NCI-H1930 (cell line): Measurements from ENCODE around the gene SPRR5.

Source experiments
- DNase-seq, 2 experiments: peaks; one replicate each; lab custom pipeline; 2025; lab: John Stamatoyannopoulos, UW

The SPRR5 gene

DNA sequence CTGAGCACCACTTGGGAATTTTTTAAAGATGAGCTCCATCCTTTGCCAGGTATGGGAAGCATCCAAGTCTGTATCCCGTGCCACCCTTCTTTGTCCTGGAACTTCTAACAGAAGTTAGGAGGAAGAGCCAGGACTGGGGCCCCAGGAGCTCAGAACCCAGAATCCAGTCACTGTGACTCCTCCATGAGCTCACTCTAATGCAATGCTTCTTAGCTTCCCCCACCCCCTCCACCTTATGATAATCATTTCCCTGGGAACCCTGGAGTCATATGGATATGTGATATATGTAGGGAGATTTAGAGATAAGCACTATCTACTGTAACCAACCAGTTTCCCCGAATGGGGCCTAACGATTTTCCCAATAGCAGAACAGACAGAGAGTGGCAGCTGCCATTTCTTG, 758 bp upstream of the SPRR5 start:
- no peak for DNase-seq

DNA sequence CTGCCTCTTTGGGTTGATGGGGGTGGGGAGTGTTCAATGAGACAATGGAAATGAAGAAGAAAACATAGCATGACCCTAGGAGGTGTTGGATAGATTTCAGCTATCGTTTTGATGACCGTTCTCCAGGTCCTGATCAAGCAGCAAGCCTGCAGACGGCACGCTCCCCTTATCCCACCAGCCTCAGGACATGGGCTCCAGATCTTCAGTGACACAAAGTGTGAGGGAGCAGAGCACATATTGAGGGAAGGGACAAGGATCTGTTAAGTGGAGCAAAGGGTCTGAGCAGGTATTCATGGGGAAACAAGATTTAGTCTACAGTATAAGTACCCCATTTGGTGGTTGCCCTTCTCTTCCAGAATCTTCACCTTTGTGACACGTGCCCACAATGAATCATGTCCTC, 4.7 kb downstream of the SPRR5 start:
- no peak for DNase-seq

DNA sequence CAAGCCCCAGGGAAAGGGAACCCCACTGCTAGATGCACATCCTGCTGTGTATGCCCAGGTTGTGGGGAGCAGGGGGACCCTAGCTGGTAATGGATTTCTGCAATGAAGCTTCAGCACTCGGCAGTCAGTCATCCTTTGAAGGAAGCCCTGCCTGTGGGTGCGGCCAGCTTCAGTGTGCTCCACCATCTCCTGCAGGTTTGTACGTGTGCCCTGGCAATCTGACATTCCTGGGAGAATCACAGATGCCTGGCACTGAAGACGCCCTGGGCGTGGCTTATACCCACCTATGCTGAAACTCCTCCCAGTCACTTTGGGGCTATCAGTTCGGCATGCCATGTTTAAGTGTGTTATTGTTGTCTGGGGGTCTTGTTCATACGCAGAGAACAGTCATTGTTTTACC, 6.8 kb downstream of the SPRR5 start:
- no peak for DNase-seq

DNA sequence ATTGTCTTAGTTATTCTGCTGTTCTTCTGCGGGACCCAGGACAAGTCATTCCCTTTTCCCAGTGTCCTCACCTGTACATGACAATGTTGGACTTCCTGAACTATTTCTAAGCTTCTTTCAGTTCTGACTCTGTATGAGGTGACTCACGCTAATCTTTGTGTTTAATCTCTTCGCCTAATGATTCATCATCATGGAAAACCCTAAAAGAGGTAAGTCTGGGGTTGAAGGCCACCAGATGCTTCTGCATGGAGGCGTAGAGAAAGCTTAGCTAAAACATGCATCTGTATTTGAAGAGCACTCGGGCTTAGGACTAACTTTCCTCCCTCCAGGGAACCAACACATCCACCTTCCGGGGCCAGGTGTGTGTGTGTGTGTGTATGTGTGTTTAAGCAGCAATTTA, 7.4 kb downstream of the SPRR5 start:
- DNase-seq = no peak

DNA sequence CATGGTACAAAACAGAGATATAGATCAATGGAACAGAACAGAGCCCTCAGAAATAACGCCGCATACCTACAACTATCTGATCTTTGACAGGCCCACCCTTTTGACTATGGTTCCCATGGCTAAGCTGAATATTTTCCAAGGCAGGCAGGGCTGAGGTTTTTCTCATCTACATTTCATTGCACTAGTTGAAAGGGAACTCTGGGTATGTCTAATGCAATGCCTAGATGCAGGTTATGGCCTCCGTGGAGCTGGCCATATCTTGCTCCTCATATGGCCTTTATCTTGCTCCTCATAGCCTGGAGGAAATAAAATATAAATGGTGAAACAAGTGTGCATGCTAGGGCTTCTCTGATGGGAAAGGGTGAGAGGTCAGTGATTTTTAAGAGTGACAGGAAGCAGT, 10.6 kb downstream of the SPRR5 start:
- no peak for DNase-seq

DNA sequence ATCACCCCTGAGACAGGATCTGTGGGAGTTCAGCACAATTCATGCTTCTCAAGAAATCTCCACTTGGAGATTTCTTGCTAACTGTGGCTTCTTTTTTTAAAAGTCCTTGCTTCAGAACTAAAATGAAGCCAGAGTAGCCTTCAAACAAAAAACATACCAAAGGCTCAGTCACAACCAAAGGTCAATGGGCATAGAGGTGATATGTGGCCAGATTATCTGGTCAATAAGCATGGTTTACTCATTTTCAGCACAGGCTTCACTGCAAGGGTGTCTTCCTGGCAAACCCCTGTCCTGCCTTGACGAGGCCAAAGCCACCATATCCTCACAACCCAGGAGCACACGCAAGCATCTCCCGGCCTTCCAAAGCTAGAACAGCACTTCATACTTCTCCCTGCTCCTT, 12.3 kb downstream of the SPRR5 start:
- DNase-seq = no peak

DNA sequence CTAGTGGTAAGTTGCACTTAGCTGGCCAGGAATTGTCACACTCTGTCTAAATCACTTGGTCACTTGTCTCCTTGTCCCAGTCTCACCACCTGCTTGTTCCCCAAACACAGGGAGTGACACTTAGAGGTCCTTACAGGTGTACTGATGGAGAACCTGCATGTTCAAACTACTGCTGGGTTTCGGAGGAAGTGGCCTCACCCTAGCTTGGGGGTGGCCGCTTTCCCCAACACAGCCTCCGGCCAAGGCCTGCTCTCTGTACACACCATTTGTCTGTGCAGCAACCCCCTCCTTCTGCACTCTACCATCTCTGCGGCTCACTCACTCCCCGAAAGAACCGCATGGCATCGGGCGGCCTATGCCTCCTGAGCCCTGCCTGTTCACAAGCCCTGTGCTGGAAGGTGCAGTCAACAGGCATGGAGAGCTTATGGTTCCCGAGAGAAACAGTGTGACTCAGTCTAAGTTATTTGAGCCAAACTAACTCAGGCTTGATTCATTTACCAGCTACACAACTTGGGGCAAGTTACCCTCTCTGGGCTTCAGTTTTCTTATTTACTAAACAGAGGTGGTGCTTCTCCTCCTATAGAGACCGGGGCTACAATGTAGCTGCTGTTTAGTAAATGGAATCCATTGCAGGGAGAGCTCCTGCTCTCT, 12.9 kb downstream of the SPRR5 start:
- no peak for DNase-seq

DNA sequence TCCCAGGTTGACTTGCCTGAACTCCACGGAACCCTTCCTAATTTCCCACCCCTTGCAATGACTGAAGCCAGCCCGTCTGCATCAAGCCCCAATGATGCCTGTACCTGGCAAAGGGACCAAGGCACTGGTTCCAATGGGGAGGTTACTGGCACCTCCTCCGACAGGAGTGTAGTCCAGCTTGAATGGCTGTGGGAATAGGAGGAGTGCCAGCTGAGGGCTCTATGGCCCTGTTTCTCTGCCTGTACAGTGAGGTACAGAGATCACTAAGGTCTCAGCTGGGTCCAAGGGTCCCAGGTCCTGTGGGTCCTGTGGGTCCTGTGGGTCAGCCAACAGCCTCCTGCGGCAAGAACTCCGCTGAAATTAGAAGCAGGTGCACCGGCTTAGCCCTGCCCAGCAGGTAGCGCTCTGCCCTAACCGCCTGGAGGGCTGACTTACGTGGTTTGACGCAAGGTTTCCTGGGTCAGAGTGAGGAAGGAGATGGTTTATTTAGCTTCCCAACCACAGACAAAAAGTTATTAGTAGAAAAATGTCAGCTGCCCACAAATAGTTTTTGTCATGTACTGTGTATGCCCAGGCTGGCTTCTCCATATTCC, 13.5 kb downstream of the SPRR5 start:
- peak in 1 of 2 experiments; percentile 19 for DNase-seq

DNA sequence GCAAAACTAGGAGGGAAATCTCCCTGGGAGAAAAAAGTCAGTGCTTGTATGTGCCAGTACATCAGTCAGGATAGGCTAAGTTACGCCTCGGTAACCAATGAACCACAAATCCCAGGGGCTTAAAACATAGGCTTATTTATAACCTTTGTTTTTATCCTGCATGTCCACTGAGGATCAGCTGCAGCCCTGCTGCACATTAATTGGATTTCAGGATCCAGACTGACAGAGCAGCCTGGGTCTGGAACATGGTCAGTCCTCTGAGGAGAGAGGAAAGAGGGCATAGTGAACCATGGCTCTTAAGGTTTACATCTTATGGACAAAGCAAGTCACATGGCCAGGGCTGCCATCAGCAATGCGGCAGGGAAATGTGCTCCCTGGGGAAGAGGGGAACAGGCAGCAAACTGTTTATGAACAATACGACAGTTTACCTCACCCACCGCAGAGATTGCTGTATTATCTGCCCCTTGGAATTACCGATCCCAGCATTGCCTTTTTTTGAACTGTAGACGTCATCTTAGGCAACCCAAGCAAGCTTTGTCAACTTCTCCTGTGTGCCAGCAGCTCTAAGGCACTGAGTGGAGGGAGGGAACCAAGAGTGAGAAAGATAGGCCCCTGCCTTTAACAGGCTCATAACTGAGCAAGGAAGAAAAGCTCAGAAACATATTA, 14.4 kb downstream of the SPRR5 start:
- no peak for DNase-seq

DNA sequence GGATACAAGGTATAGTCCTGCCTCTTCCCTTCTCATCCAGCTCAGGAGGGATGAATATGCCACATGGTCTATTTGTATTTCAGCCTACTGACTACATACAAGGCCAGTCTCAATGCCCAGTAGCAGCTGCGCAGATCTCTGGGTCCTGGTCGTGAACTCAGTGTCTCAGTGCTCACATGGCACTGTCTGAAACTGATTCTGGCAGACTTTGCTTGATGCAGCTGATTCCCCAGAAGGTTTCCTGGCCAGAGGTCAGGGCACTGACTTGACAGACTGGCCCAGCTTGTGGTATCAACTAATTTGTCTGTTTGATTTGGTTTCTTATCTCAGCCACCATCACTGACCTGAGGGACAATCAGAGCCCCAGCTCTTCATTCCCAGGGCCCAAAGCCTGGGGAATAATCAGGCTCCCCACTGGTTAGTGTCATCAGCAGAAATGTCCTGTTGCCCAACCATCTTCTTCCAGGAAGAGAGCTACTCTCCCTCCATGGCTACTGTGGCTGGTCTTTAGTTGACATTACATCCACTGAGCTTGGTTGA, 15.9 kb downstream of the SPRR5 start:
- DNase-seq = no peak

DNA sequence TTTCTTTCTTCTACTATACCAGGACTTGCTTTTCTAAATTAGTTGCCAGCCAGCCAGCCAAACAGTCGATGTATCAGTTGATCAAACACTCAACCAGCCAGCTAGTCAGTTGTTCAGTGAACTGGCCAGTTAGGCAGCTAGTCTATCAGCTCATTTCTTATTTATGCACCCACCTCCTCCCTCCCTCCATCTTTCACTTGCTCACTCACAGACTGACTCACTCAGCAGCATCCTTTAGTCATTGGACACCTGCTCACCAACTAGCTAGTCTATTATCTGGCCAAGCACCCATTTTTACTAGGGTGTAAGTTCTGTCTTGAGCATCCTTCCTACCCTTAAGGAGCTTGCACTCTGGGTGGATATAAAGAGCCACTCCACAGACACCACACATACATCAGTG, 17.5 kb downstream of the SPRR5 start:
- no peak for DNase-seq

DNA sequence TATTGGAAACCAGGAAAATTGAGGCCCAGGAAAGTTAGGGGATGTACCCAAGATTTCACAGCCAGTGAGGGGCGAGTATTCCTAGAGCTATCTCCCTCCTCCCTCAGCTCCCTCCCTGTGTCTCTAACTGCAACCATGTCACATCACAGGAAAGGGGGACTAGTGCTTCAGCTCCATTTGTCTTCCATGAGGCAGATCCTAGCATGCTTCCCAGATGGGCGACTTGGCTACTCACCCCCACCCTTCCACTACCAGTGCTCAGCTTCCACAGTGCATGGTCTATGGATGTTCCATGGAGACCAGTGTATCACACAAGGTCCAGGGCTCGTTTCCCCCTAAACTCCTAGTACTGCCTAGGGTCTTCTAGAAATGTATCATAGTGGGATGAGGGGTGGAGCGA, 18.8 kb downstream of the SPRR5 start:
- DNase-seq = no peak

DNA sequence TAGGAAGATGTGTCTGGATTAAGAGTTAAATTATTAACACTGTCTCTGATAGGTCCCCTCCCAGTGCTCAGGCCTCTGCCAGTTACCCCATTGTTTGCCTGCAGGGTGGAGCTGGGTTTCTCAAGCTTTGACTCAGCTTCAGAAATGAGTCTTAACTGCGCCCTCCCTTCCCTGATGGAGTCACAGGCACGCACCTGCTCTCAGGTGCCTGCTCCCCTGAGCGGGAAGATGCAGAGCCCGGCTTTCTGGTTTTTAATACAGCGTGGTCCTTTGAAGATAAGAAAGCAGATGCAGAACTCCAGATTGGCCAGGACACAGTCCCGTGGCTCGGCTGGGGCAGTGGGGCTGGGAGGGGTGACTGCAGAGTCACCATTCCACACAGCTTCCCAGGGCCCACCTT, 20.2 kb downstream of the SPRR5 start:
- no peak for DNase-seq

DNA sequence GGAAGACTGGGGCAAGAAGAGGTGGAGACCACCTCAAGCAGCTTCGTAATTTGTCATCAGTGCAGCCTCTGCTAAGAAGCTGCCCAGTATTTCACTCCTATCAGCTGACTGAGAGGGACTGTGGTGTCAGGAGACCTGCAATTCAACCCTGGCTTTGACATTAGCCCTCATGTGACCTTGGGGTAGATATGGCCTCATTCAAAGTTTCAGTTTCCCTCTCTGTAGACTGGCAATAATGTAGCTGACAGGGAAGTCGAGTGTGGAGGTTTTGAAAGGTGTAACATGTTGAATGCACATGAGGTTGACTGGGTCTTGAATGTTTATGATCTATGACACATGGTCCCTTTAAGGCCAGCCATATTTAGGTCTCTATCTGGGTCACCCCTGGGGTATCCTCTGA, 21.2 kb downstream of the SPRR5 start:
- DNase-seq = no peak

DNA sequence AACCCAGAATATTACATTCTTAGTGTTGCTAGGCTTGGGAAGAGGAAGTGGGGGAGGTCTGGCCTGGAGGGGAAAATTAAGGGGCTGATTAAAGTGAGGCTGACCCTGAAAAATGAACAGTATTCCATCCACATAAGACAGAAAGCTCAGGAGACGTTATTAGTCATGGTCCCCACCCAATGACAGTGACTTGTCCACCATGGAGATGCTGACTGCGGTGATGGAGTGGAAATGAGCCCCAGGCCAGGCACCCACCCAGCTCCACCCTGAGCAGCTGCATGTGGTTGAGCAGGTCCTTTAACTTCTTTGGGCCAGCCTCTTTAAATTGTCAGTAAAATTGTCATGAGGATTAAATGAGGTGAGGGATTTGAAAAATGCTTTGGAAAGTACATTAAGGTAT, 22.0 kb downstream of the SPRR5 start:
- DNase-seq = no peak

DNA sequence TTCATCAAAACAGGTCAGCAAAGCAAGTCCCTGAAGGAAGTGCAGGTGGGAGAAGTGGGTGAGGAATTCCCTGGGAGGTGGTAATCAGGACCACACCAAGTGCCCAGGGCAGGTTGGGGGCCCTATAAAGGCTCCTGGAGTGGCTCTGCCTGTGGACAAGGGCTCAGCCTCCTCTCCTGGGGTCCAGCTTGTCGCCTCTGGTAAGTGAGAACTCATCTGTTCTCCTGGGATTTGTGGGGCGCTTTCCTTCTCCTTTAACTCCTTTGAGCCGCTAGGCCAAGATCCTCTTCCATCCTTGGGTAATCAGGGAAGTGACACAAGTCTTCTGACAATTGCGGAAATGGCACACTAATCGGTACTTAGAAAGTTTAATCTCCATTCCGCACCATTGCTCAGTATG, 23.5 kb downstream of the SPRR5 start, which contains the start of gene SPRR4:
Gene SPRR4 (plus strand): TSS at position 154 of the 400 bp plus-strand sequence. CDS start 1,243 bp downstream, outside the sequence.
- no peak for DNase-seq

DNA sequence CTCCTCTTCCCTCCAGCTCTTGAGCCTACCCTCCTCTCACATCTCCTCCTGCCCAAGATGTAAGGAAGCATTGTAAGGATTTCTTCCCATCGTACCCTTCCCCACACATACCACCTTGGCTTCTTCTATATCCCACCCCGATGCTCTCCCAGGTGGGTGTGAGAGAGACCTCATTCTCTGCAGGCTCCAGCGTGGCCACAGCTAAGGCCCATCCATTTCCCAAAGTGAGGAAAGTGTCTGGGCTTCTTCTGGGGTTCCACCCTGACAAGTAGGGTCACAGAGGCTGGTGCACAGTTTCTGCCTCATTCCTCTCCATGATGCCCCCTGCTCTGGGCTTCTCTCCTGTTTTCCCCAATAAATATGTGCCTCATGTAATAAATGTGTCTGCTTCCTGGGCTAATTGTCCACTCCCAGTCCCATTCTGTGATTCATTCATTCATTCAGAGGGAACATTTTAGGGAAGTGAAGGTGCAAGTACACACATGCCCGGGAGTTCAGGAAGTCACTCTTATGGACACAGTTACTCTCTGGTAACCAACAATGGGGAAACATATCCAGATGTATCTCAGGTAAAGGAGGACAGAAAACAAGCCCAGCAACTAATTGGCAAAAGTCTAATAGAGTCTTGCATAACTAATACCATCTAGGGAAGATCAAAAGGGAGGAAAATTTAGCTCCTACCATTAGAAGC, 25.3 kb downstream of the SPRR5 start:
- no peak for DNase-seq

DNA sequence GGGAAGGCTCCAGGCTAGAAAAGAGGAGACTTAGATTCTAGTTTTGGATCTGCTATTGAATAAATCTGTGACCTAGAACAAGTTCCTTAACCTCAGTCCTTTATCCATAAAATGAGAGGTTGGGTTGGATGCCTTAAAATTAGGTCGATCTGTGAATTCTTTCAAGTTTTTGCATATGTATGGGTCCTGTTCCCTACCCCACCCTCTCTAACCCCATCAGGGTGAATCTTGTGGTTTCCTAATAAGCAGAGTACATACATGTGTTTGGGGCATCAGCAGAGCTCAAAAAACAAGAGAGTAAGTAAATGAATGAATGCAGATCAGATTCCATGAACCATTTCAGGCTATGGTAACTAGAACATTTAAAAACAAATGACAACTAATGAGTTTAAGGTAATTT, 29.7 kb downstream of the SPRR5 start:
- no peak for DNase-seq

DNA sequence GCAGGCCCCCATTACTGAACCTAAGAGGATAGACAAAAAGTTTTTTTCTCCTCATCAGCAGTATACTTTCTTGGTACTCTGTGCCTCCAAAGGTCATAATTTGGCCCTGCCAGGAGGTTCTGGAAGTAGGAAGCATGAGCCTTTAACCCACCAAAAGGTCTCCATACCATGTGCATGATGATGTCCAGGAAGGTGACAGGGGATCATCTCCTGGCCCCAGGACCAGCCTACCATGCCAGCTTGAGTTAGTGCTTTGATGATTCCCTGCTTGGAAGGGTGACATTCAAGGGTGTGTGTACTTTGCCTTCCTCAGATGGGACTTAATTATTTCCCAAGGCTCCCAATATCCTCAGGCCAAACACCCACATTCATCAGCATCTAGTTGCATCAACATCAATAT, 30.6 kb downstream of the SPRR5 start:
- DNase-seq = no peak

DNA sequence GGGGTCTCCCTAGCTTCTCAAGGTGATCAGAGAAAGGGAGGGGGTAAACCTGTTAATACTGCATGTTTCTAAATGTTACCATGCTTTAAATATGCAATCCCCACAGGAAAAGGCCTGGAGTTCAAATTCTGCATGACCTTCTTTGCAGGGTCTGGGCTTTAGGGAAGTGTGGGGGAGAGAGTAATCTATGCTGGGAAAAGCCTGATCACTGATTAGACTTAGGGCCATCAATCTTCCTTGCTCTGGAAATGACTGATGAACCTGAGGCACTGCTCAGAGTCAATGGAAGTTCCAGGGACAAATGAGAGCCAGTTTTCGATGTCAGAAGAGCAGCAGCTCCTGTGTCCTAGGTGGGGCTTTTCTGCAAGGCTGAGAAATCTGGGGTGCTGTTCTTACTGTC, 33.7 kb downstream of the SPRR5 start:
- no peak for DNase-seq

DNA sequence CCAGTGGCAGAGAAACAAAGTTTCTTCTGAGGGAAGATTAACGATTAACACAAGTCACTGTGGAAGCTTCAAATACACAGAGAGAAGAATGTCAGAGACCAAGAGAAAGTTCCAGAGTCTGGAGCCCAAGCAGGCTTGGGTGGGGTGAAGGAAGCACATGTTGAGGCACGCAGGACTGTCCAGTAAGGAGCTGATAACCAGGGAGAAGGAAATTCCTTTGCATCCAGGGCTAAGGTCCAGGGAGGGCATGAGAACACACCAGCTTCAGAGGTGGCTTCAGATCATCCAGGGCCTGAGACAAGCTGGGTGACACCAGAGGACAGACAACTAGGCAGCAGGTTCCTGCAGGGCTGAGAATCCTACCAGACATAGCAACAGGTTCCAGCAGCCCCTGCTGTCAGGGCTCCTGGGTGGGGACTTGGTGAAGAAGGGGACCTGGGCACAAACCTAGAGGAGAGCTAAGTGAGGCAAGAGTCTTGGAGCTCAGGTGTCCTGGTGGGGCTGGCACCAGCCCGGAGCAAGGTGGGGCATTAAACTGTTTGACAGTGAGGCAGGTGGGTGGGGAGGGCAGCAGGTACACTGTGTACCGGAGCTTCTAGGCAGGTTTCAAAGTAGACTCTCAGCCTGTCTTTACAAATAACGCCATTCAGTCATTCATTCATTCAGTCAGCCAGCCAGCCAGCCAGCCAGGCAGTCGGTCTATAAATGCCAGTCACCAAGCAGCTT, 34.3 kb downstream of the SPRR5 start:
- no peak for DNase-seq

DNA sequence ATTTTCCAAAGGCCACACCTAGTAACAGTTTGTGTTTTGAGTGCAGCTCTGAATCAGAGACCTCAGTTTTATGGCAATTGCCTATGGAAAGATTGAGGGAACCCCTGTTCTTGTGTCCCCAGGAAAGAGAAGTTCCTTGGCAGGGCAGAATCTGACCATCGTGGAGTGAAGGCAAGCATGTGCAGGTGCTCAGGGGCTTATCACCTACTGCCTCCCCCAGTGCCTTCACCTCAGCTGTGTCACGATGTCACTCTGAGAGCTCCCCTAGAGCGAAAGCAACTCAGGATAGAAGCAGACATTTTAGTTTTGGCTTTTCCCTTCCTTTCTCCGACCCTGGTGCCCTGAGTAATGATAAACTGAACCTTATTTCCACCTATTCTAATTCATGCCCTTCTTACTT, 35.1 kb downstream of the SPRR5 start:
- no peak for DNase-seq
